GM19351 (cell line): Measurements from ENCODE around the gene IL3RA.
"Not testable (repeated sequence)": the region's sequence is repeated elsewhere in the genome, so short reads cannot be mapped to it uniquely, and the experiment has no call there.

Experiments
- ATAC-seq: cut with Tn5 transposase; IDR thresholded peaks from one replicate; pipeline ENCODE4 v1.9.1; 2021; ENCODE audit warnings: mild to moderate bottlenecking, moderate library complexity; ENCODE audit not compliant: unreplicated experiment

IL3RA gene

GRCh38 chrX:1420371-1420770 lies 83.8 kb downstream of the IL3RA start:
- ATAC-seq: no peak

- ATAC-seq: no peak
Measured at GRCh38 chrX:1421433-1422134, 85.0 kb downstream of the IL3RA start.

- no peak for ATAC-seq
Measured at GRCh38 chrX:1422135-1422465, 85.5 kb downstream of the IL3RA start.

GRCh38 chrX:1423215-1423614 lies 86.6 kb downstream of the IL3RA start:
- no peak for ATAC-seq

GRCh38 chrX:1424147-1424851 lies 87.7 kb downstream of the IL3RA start:
- no peak for ATAC-seq

- ATAC-seq: no peak
Measured at GRCh38 chrX:1425381-1425780, 88.8 kb downstream of the IL3RA start.

GRCh38 chrX:1426321-1426720 lies 89.7 kb downstream of the IL3RA start:
- ATAC-seq: not testable (repeated sequence)

GRCh38 chrX:1427756-1428155 lies 91.2 kb downstream of the IL3RA start:
- ATAC-seq: no peak

- no peak for ATAC-seq
Measured at GRCh38 chrX:1430451-1430850, 93.9 kb downstream of the IL3RA start.
